H1 (cell line): ENCODE data around the gene ZBTB48. TPM values are rescaled to one million over a fixed set of nuclear protein-coding genes. Genes with fewer than 3 reads are reported as not detected.

Source experiments
- CTCF ChIA-PET: fragments of 300-600 bp; sonication (Branson Sonifier 250); formaldehyde crosslinking; loops from one replicate; lab custom pipeline; 2021; ENCODE audit not compliant: partially characterized antibody; lab: Charles Lee
- POLR2A ChIA-PET: fragments of 300-600 bp; sonication (Branson Sonifier 250); formaldehyde crosslinking; loops from one replicate; lab custom pipeline; 2021; ENCODE audit warnings: inconsistent platforms; ENCODE audit not compliant: partially characterized antibody; lab: Charles Lee
- DNase-seq, 2 experiments: peaks; one replicate each; pipeline versions ENCODE4 v3.0.0 to v3.0.0-alpha.2; 2010 to 2022; ENCODE audit warnings: low spot score in 2 of 2, low read depth in 1 of 2, mixed read lengths in 1 of 2
- FAIRE-seq: peaks from 2 replicates; lab custom pipeline; 2011; peaks lifted over from hg19 to GRCh38; lab: Jason Lieb, UNC
- H2AFZ ChIP-seq: 2 replicates; pipeline ENCODE4 v1.8.1; 2012; ENCODE audit warnings: low read length, inconsistent platforms
- H2AK5ac ChIP-seq: 2 replicates; pipeline ENCODE4 v1.6.1; 2013; ENCODE audit warnings: low read depth, low read length
- H2BK120ac ChIP-seq: replicated peaks from 2 replicates; pipeline ENCODE3; 2013; ENCODE audit warnings: low read depth, low read length, inconsistent platforms
- H2BK12ac ChIP-seq: 2 replicates; pipeline ENCODE4 v1.6.1; 2013; ENCODE audit warnings: low read depth, low read length
- H2BK15ac ChIP-seq: 2 replicates; pipeline ENCODE4 v1.6.1; 2013; ENCODE audit warnings: low read length
- H2BK20ac ChIP-seq: 2 replicates; pipeline ENCODE4 v1.6.1; 2013; ENCODE audit warnings: low read length
- H2BK5ac ChIP-seq: 2 replicates; pipeline ENCODE4 v1.6.1; 2013; ENCODE audit warnings: low read depth, low read length
- H3K14ac ChIP-seq: 2 replicates; pipeline ENCODE4 v1.6.1; 2013; ENCODE audit warnings: inconsistent platforms; ENCODE audit not compliant: insufficient read length
- H3K18ac ChIP-seq: 2 replicates; pipeline ENCODE4 v1.6.1; 2013; ENCODE audit warnings: low read length; ENCODE audit errors: extremely low read depth
- H3K23ac ChIP-seq: 2 replicates; pipeline ENCODE4 v1.6.1; 2013; ENCODE audit warnings: inconsistent platforms; ENCODE audit not compliant: insufficient read length
- H3K23me2 ChIP-seq: 2 replicates; pipeline ENCODE4 v1.6.1; 2013; ENCODE audit warnings: low read depth, low read length
- H3K27ac ChIP-seq: 2 replicates; pipeline ENCODE4 v1.6.1; 2011; ENCODE audit warnings: low read depth, low read length, inconsistent platforms
- H3K27me3 ChIP-seq, 4 experiments: replicated peaks in 1 of 4; 1 replicate in 1 of 4; 2 replicates in 3 of 4; pipeline versions ENCODE4 v1.6.1 to v1.8.1; 2011 to 2013; ENCODE audit warnings: low read length in 3 of 4, mild to moderate bottlenecking in 3 of 4, inconsistent platforms in 2 of 4, mixed read lengths in 2 of 4, moderate library complexity in 1 of 4; ENCODE audit not compliant: control insufficient read depth in 3 of 4, insufficient read depth in 3 of 4; ENCODE audit errors: extremely low read depth in 1 of 4
- H3K36me3 ChIP-seq, 4 experiments: 2 replicates each; pipeline versions ENCODE4 v1.6.1 to v1.8.1; 2011 to 2013; ENCODE audit warnings: mild to moderate bottlenecking in 4 of 4, low read length in 3 of 4, moderate library complexity in 2 of 4, control low read depth in 1 of 4, inconsistent platforms in 1 of 4; ENCODE audit not compliant: insufficient read depth in 4 of 4, control insufficient read depth in 2 of 4
- H3K4ac ChIP-seq: replicated peaks from 2 replicates; pipeline ENCODE3; 2013; ENCODE audit warnings: low read length, low read depth, mixed read lengths, inconsistent platforms; ENCODE audit not compliant: insufficient read length
- H3K4me1 ChIP-seq, 4 experiments: replicated peaks in 1 of 4; 1 replicate in 1 of 4; 2 replicates in 3 of 4; pipeline versions ENCODE4 v1.6.1 to v1.8.1; 2011 to 2013; ENCODE audit warnings: low read length in 3 of 4, inconsistent platforms in 2 of 4, mixed read lengths in 1 of 4; ENCODE audit not compliant: insufficient read depth in 4 of 4, control insufficient read depth in 3 of 4
- H3K4me2 ChIP-seq, 2 experiments: 2 replicates each; pipeline versions ENCODE4 v1.6.1 to v1.8.1; 2011 to 2013; ENCODE audit warnings: low read depth in 2 of 2, low read length in 2 of 2, control low read depth in 1 of 2, inconsistent platforms in 1 of 2, mild to moderate bottlenecking in 1 of 2; ENCODE audit not compliant: insufficient read depth in 1 of 2
- H3K4me3 ChIP-seq, 4 experiments: fragments of 200-600, 300-600 bp in 1 of 4; sonication (generic), shearing (Covaris generic), sonication (Bioruptor Twin) in 1 of 4; 2 replicates each; pipeline versions ENCODE4 v1.5.1 to v1.8.1; 2011 to 2016; ENCODE audit warnings: low read length in 4 of 4, low read depth in 3 of 4, control low read depth in 2 of 4, inconsistent platforms in 2 of 4, mild to moderate bottlenecking in 2 of 4, mixed read lengths in 1 of 4, moderate library complexity in 1 of 4; ENCODE audit not compliant: insufficient read depth in 2 of 4; ENCODE audit errors: extremely low read depth in 1 of 4
- H3K56ac ChIP-seq: replicated peaks from 2 replicates; pipeline ENCODE3; 2013; ENCODE audit warnings: low read depth, mild to moderate bottlenecking, mixed read lengths, low read length, inconsistent platforms; ENCODE audit not compliant: insufficient read length
- H3K79me1 ChIP-seq: 2 replicates; pipeline ENCODE4 v1.6.1; 2013; ENCODE audit warnings: low read depth, low read length, control low read depth
- H3K79me2 ChIP-seq, 2 experiments: 2 replicates each; pipeline versions ENCODE4 v1.6.1 to v1.8.1; 2012 to 2013; ENCODE audit warnings: low read length in 2 of 2, mild to moderate bottlenecking in 2 of 2, inconsistent platforms in 1 of 2; ENCODE audit not compliant: insufficient read depth in 2 of 2, control insufficient read depth in 1 of 2
- H3K9ac ChIP-seq, 4 experiments: replicated peaks in 1 of 4; 1 replicate in 1 of 4; 2 replicates in 3 of 4; pipeline versions ENCODE4 v1.6.1 to v1.8.1; 2011 to 2013; ENCODE audit warnings: low read depth in 3 of 4, low read length in 3 of 4, control low read depth in 2 of 4, mild to moderate bottlenecking in 2 of 4, moderate library complexity in 2 of 4, inconsistent platforms in 1 of 4; ENCODE audit errors: extremely low read depth in 1 of 4
- H3K9me3 ChIP-seq, 2 experiments: 2 replicates each; pipeline versions ENCODE4 v1.6.1 to v1.8.1; 2012 to 2013; ENCODE audit warnings: mild to moderate bottlenecking in 2 of 2, moderate library complexity in 2 of 2, control low read depth in 1 of 2, inconsistent platforms in 1 of 2, low read depth in 1 of 2, low read length in 1 of 2, mixed read lengths in 1 of 2; ENCODE audit not compliant: insufficient read depth in 2 of 2
- H4K20me1 ChIP-seq, 2 experiments: replicated peaks in 1 of 2; 2 replicates each; pipeline versions ENCODE3 to v1.8.1; 2011 to 2013; ENCODE audit warnings: inconsistent platforms in 2 of 2, low read length in 2 of 2, mild to moderate bottlenecking in 1 of 2; ENCODE audit not compliant: insufficient read depth in 2 of 2, control insufficient read depth in 1 of 2
- H4K5ac ChIP-seq: 2 replicates; pipeline ENCODE4 v1.6.1; 2013; ENCODE audit warnings: low read length, low read depth, mixed read lengths, inconsistent platforms; ENCODE audit not compliant: insufficient read length
- H4K8ac ChIP-seq: 2 replicates; pipeline ENCODE4 v1.8.0; 2013; ENCODE audit warnings: mild to moderate bottlenecking, moderate library complexity, low read length, inconsistent platforms; ENCODE audit not compliant: insufficient read depth; ENCODE audit errors: extremely low read depth
- H4K91ac ChIP-seq: replicated peaks from 2 replicates; pipeline ENCODE3; 2013; ENCODE audit warnings: low read length, mixed read lengths, inconsistent platforms; ENCODE audit not compliant: insufficient read length
- CBX8 ChIP-seq: fragments of 300-800, 300-1000 bp; sonication (generic); IDR thresholded peaks from 2 replicates; pipeline ENCODE4 v1.7.1; 2016; ENCODE audit warnings: low read depth, low read length, borderline replicate concordance
- HDAC2 ChIP-seq, 2 experiments: fragments of 300-600 bp in 1 of 2; sonication (generic) in 1 of 2; IDR thresholded peaks; 2 replicates each; pipeline ENCODE4 v1.6.1; 2011 to 2012; ENCODE audit warnings: low read depth in 2 of 2, low read length in 2 of 2, mild to moderate bottlenecking in 2 of 2, moderate library complexity in 2 of 2, borderline replicate concordance in 1 of 2, inconsistent platforms in 1 of 2
- HDAC6 ChIP-seq: IDR thresholded peaks from one replicate; pipeline ENCODE4 v1.7.1; 2012; ENCODE audit warnings: low read depth, mild to moderate bottlenecking, inconsistent platforms, low read length, moderate library complexity
- NANOG ChIP-seq: IDR thresholded peaks from 2 replicates; pipeline ENCODE4 v1.6.1; 2011; ENCODE audit warnings: low read length, low read depth, mild to moderate bottlenecking, inconsistent platforms; ENCODE audit not compliant: insufficient read depth, poor library complexity, severe bottlenecking
- PHF8 ChIP-seq: fragments of 200-600 bp; sonication (generic); conservative IDR thresholded peaks from 2 replicates; pipeline ENCODE4 v1.7.1; 2012; ENCODE audit warnings: low read depth, mild to moderate bottlenecking, inconsistent platforms, low read length, moderate library complexity
- POLR2AphosphoS5 ChIP-seq: IDR thresholded peaks from 2 replicates; pipeline ENCODE4 v1.6.1; 2011; ENCODE audit warnings: low read depth, low read length
- RAD21 ChIP-seq, 2 experiments: IDR thresholded peaks in 1 of 2; conservative IDR thresholded peaks in 1 of 2; 2 replicates each; pipeline ENCODE4 v1.6.1; 2011; ENCODE audit warnings: low read depth in 2 of 2, low read length in 2 of 2, improper control_type of control experiment in 1 of 2, inconsistent platforms in 1 of 2, mild to moderate bottlenecking in 1 of 2, moderate library complexity in 1 of 2
- RFX5 ChIP-seq: IDR thresholded peaks from 2 replicates; pipeline ENCODE4 v1.6.1; 2011; ENCODE audit warnings: low read depth, low read length, improper control_type of control experiment, borderline replicate concordance
- RNF2 ChIP-seq: fragments of 200-900, 300-1000 bp; sonication (generic); IDR thresholded peaks from 2 replicates; pipeline ENCODE4 v1.7.1; 2016; ENCODE audit warnings: borderline replicate concordance, low read depth, mild to moderate bottlenecking, antibody characterized with exemption, low read length; ENCODE audit not compliant: poor library complexity, severe bottlenecking; ENCODE audit errors: missing control alignments
- TEAD4 ChIP-seq: IDR thresholded peaks from 2 replicates; pipeline ENCODE4 v1.6.1; 2012; ENCODE audit warnings: low read depth, low read length, inconsistent platforms, mixed read lengths
- WGBS, 2 experiments: shearing (Covaris generic) in 1 of 2; methylation state at CpG; one replicate each; pipeline versions ENCODE4 v1.1.6 to v1.1.7; 2013 to 2015; ENCODE audit warnings: low lambda C conversion rate in 2 of 2, mixed read lengths in 2 of 2, inconsistent platforms in 1 of 2, low coverage in 1 of 2, missing lambda C conversion rate in 1 of 2; ENCODE audit not compliant: insufficient replicate concordance in 2 of 2, insufficient coverage in 1 of 2, insufficient read length in 1 of 2; ENCODE audit errors: extremely low coverage in 1 of 2, missing lambda C conversion rate in 1 of 2; 5-methylcytosine and 5-hydroxymethylcytosine counted together
- polyA plus RNA-seq, 7 experiments: library from polyadenylated mRNA; depleted of rRNA in 3 of 7; stranded (reverse) in 5 of 7; unstranded in 2 of 7; fragments of >200 nt in 5 of 7; fragments of 200-250 nt in 2 of 7; gene quantifications; 1 replicate in 5 of 7; 2 replicates in 1 of 7; 4 replicates in 1 of 7; pipeline versions ENCODE4 v1.2.1 to v1.2.3, GENCODE V29; 2011 to 2013; ENCODE audit warnings: missing spikeins in 2 of 7, mixed read lengths in 2 of 7
- total RNA-seq: library from RNA; stranded (reverse); fragmentation: NEBNext Ultra II Directional; extraction: Animal tissue kit (Norgen Biotek cat#: 25700); gene quantifications from 2 replicates; pipeline ENCODE4 v1.2.1, GENCODE V29; 2021
- TF ChIP-seq, protein P1 (sequence below): IDR thresholded peaks from 2 replicates; pipeline ENCODE4 v1.6.1; 2012; ENCODE audit warnings: inconsistent platforms

ZBTB48 gene
- total and polyA plus RNA-seq, 2 of the 8 experiments (the other 6 are each of a cell fraction or from before 2014, with no cell fraction given): 28.2 to 28.8 TPM

DNA sequence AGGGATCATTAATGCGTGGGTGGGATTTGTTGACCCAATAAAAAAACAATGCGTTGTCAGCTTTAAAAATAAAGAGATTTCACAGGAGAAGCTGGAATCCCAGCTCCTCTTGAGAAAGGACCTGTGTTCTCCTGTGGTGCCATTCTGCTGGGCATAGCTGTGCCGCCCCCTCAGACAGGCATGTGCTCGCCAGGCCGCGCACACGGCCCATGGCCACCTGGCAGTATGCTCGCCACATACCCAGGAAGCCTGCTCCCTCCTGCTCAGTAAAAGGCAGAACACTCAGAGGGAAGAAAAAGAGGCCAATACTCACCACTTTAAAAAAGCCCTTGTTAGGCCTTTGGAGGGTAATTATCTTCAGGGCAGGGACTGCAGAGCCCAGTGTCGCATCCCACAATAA is 58.0 kb downstream of the ZBTB48 start:
- H2BK20ac ChIP-seq: no peak overlapping the region
- H3K4ac ChIP-seq: no peak overlapping the region
- no peak overlapping the region for H4K91ac ChIP-seq
- no peak overlapping the region for H2AK5ac ChIP-seq
- no peak overlapping the region for H4K5ac ChIP-seq
- H3K4me1 ChIP-seq: no peaks in the 10 kb centered on the region
- H3K14ac ChIP-seq: no peak overlapping the region
- H3K36me3 ChIP-seq: peaks cover 31 to 70% (median 57%) of the 10 kb centered on the region in 4 experiments
- H3K23me2 ChIP-seq: no peaks in the 10 kb centered on the region
- H4K20me1 ChIP-seq: peaks cover 6 to 9% of the 10 kb centered on the region in 2 experiments
- H3K23ac ChIP-seq: no peak overlapping the region
- no peaks in the 10 kb centered on the region for H3K79me2 ChIP-seq
- DNase-seq: no peak
- H2BK5ac ChIP-seq: no peak overlapping the region
- H2BK15ac ChIP-seq: no peak overlapping the region
- no peak overlapping the region for H3K4me3 ChIP-seq
- no peak for FAIRE-seq
- H2BK120ac ChIP-seq: no peak overlapping the region
- H3K79me1 ChIP-seq: no peaks in the 10 kb centered on the region
- no peak overlapping the region for H3K18ac ChIP-seq
- no peak overlapping the region for H3K27ac ChIP-seq
- no peak overlapping the region for H3K4me2 ChIP-seq
- H2AFZ ChIP-seq: no peak overlapping the region
- 89% methylated on average over 8 of the region's 9 CpGs; no CpG with 5 or more reads in 1 of the 2 experiments for WGBS, 2 experiments
- H3K9ac ChIP-seq: no peak overlapping the region
- CTCF ChIA-PET: interaction anchor here (1.0 to 3.1 kb wide), 7 partner anchors 9 to 124 kb away, joined by 3 to 28 read pairs (median 4); no protein-coding TSS in a partner anchor
- H3K9me3 ChIP-seq: no peaks in the 10 kb centered on the region
- TF ChIP-seq HDAC2 (IDR thresholded peaks at IDR 0.05; ENCODE audit: borderline replicate concordance in 1 of 2, low read depth in 2 of 2, low read length in 2 of 2): no peak
- no peak for TF ChIP-seq NANOG
- no peak for TF ChIP-seq RNF2
- no peak for TF ChIP-seq TEAD4
- no peak for TF ChIP-seq POLR2AphosphoS5
- no peak for TF ChIP-seq RFX5
- TF ChIP-seq HDAC6: no peak
- TF ChIP-seq CBX8: no peak
- TF ChIP-seq PHF8: no peak
- TF ChIP-seq RAD21 (IDR thresholded peaks at IDR 0.05 in 1 of 2, conservative IDR thresholded peaks at IDR 0.05 in 1 of 2; ENCODE audit: low read depth in 2 of 2, low read length in 2 of 2): no peak
- TF ChIP-seq, protein P1, sequence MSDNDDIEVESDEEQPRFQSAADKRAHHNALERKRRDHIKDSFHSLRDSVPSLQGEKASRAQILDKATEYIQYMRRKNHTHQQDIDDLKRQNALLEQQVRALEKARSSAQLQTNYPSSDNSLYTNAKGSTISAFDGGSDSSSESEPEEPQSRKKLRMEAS: no peak
- TF ChIP-seq, all 59 proteins: peak for 0
- no peak overlapping the region for H3K56ac ChIP-seq
- H4K8ac ChIP-seq: no peak overlapping the region
- no peak overlapping the region for H2BK12ac ChIP-seq
- POLR2A ChIA-PET: interaction anchor here (1.4 kb wide), 1 partner anchor 17 kb away, joined by 3 read pairs; no protein-coding TSS in a partner anchor
- H3K27me3 ChIP-seq: no peaks in the 10 kb centered on the region
